ENCODE measurements around the gene KAT6B. TPM values are rescaled to one million over a fixed set of nuclear protein-coding genes. Genes with fewer than 3 reads are reported as not detected.

KAT6B gene
- total and polyA plus RNA-seq, 10 of the 15 experiments (the other 5 are each of a cell fraction or from before 2014, with no cell fraction given), result 2.7 to 22.6 (median 15.7) TPM

DNA sequence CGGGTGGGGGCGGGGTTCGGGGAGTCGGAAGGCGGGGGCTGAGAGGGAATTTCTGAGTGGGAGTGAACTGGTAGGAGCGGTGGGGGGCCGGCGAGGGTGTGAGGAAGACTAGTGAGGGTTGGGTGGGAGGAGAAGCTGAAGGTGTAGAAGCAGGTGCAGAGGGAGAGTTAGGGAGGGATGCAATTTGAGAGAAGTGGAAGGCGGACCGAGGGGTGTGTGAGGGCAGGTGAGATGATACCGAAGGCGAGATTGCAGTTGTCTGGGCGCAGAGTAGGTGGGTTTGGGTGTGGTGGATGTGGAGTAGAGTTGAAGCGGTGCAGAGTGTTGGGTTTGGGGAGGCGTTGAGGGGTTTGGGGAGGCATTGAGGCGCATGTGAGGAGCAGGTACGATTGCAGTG is 643 bp downstream of the KAT6B start (continued):
- peak; percentile 97 for TF ChIP-seq NBN (IDR thresholded peaks at IDR 0.05)
- TF ChIP-seq ATF7 (IDR thresholded peaks at IDR 0.05; ENCODE audit: low read depth), result peak; percentile 77
- TF ChIP-seq RAD21 (IDR thresholded peaks at IDR 0.05; ENCODE audit: insufficient read depth, low read depth, low read length), result no peak
- TF ChIP-seq MTA2 (IDR thresholded peaks at IDR 0.05; ENCODE audit: low read depth), result peak; percentile 67; the same call in 1 of the 2 replicates
- no peak for TF ChIP-seq MTA3 (IDR thresholded peaks at IDR 0.05; ENCODE audit: borderline replicate concordance, low read length)
- 0 out of 2 replicates have a peak, but pooled peaks have one; percentile 31 for TF ChIP-seq RCOR1 (conservative IDR thresholded peaks at IDR 0.05; ENCODE audit: low read depth, low read length)
- no peak for TF ChIP-seq SRF (IDR thresholded peaks at IDR 0.05; ENCODE audit: low read depth in 2 of 2, low read length in 2 of 2)
- TF ChIP-seq, protein P1, sequence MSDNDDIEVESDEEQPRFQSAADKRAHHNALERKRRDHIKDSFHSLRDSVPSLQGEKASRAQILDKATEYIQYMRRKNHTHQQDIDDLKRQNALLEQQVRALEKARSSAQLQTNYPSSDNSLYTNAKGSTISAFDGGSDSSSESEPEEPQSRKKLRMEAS (IDR thresholded peaks at IDR 0.05; ENCODE audit: low read depth, low read length), result no peak
- TF ChIP-seq SIN3A (IDR thresholded peaks at IDR 0.05; ENCODE audit: low read depth, low read length), result no peak
- peak; percentile 99 for TF ChIP-seq HDGF (IDR thresholded peaks at IDR 0.05)
- no peak for TF ChIP-seq TBL1XR1 (IDR thresholded peaks at IDR 0.05; ENCODE audit: low read depth, low read length)
- peak in 1 of 2 experiments; percentile 86; a peak in 2 of 3 replicates for TF ChIP-seq EGR1 (IDR thresholded peaks at IDR 0.05; ENCODE audit: borderline replicate concordance in 1 of 2, low read depth in 2 of 2, low read length in 2 of 2)
- TF ChIP-seq NR2C1 (IDR thresholded peaks at IDR 0.05), result no peak

DNA sequence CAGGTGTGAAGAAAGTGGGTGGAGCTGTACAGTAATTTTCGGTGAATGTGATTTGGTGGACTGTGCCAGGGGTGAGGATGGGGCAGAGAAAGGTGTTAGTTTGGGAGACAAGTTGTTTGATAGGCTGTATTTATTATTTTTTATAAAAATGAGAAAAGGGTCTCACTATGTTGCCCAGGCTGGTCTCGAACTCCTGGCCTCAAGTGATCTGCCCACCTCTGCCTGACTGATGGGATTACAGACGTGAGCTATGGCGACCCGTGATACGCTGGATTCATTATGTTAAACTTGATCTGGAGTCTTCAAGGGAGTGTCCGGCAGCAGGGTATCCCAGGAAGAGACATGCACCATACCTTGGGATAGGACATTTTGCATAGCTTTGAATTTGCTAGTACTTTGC is 1.3 kb downstream of the KAT6B start:
- 85% methylated on average over 7 of the region's 7 CpGs for WGBS (ENCODE audit: insufficient coverage, insufficient replicate concordance, low lambda C conversion rate, missing lambda C conversion rate)
- Histone ChIP-seq H3K27me3 (replicated peaks in 1 of 2; ENCODE audit: control insufficient read depth in 2 of 2, insufficient read depth in 2 of 2, low read length in 1 of 2) (no peaks in the 10 kb centered on the region), H3K4me1 (ENCODE audit: control insufficient read depth, insufficient read depth, low read length) (peaks cover 17% of the 10 kb centered on the region), H3K9ac (ENCODE audit: control insufficient read depth, insufficient read depth, low read length) (peak overlapping the region; percentile 47; the same call in 1 of the 2 replicates), H3K9me3 (replicated peaks; ENCODE audit: control insufficient read depth, insufficient read depth, low read length) (no peaks in the 10 kb centered on the region; the same call in 2 of the 3 replicates), H3K36me3 (ENCODE audit: control insufficient read depth in 2 of 2, insufficient read depth in 2 of 2, low read length in 1 of 2) (no peaks in the 10 kb centered on the region), H3K27ac (ENCODE audit: control insufficient read depth, insufficient read depth) (peak overlapping the region; percentile 49; the same call in 1 of the 2 replicates), H4K20me1 (ENCODE audit: control insufficient read depth, insufficient read depth) (no peaks in the 10 kb centered on the region), H2AFZ (ENCODE audit: control insufficient read depth, low read depth, low read length) (no peak overlapping the region), H3K79me2 (ENCODE audit: control insufficient read depth, insufficient read depth, low read length) (peaks cover 52% of the 10 kb centered on the region), H3K4me3 (peak overlapping the region; percentile 93), H3K4me2 (ENCODE audit: control insufficient read depth, insufficient read depth) (peak overlapping the region; percentile 75)
- BruUV-seq (replicated peaks), result TSS peak; percentile 65
- RAD21 ChIA-PET (ENCODE audit: unreplicated experiment), result interaction anchor here (0.9 to 3.1 kb wide), 5 partner anchors 27 to 188 kb away, joined by 3 to 23 read pairs (median 10); no protein-coding TSS in a partner anchor
- in situ Hi-C loops (cut with MboI) (no loop called here), intact Hi-C loops (cut with micrococcal nuclease; ENCODE audit: unreplicated experiment) (loop anchor here (2.0 to 10.0 kb wide), 6 partner anchors 150 to 673 kb away; partner anchors contain the start of genes ADK and AP3M1)
- SMC1A ChIA-PET (ENCODE audit: uncharacterized antibody, unreplicated experiment), result interaction anchor here (0.7 to 4.6 kb wide), 12 partner anchors 26 to 188 kb away, joined by 3 to 22 read pairs (median 3); no protein-coding TSS in a partner anchor
- FAIRE-seq (no peak), DNase-seq (ENCODE audit: low read depth, low spot score) (no peak), ATAC-seq (no peak)
- CTCF ChIA-PET, result interaction anchor here (0.8 kb wide), 1 partner anchor 9 kb away, joined by 3 read pairs; no protein-coding TSS in a partner anchor
- POLR2A ChIA-PET, result interaction anchor here (0.7 to 2.3 kb wide), 6 partner anchors 11 to 163 kb away, joined by 3 to 12 read pairs (median 4); no protein-coding TSS in a partner anchor
- TF ChIP-seq ZBTB40 (IDR thresholded peaks at IDR 0.05; ENCODE audit: borderline replicate concordance) (no peak), CBFB (IDR thresholded peaks at IDR 0.05; ENCODE audit: low read depth) (no peak), KAT2A (conservative IDR thresholded peaks at IDR 0.05; ENCODE audit: control insufficient read depth, low read depth, low read length) (no peak), PKNOX1 (IDR thresholded peaks at IDR 0.05) (no peak), TCF7 (IDR thresholded peaks at IDR 0.05; ENCODE audit: borderline replicate concordance) (no peak), MTA2 (IDR thresholded peaks at IDR 0.05; ENCODE audit: low read depth) (no peak), PAX8 (IDR thresholded peaks at IDR 0.05) (no peak), RAD21 (IDR thresholded peaks at IDR 0.05; ENCODE audit: insufficient read depth, low read depth, low read length) (no peak), POLR2AphosphoS5 (IDR thresholded peaks at IDR 0.05; ENCODE audit: low read length) (no peak)
